Measurements from ENCODE around the gene CERK.

The CERK gene

GRCh38 chr22:46688949-46689348, 49.1 kb downstream of the CERK start:
- H3K9me3 ChIP-seq (ENCODE audit: control insufficient read depth, insufficient read depth, low read depth, low read length): no peaks in the 10 kb centered on the region
- POLR2A ChIA-PET: no interaction called here
- no peak overlapping the region for H3K4me3 ChIP-seq (ENCODE audit: low read depth, low read length)
- TF ChIP-seq EGR2 (tag by site-specific recombination; IDR thresholded peaks at IDR 0.05; ENCODE audit: low read depth) (peak; percentile 77), KLF1 (tag by site-specific recombination; IDR thresholded peaks at IDR 0.05) (peak; percentile 98), ZBTB21 (tag by site-specific recombination; IDR thresholded peaks at IDR 0.05) (no peak)
- no peak overlapping the region for H3K27ac ChIP-seq (ENCODE audit: extremely low read depth, low read depth, low read length)
- peaks cover 30 to 70% of the 10 kb centered on the region in 2 experiments for H3K36me3 ChIP-seq (ENCODE audit: control insufficient read depth in 2 of 2, insufficient read depth in 1 of 2, low read length in 2 of 2)
- CTCF ChIA-PET: interaction anchor here (0.7 to 1.1 kb wide), 2 partner anchors 47 to 125 kb away, joined by 3 read pairs; no protein-coding TSS in a partner anchor
- no peaks in the 10 kb centered on the region for H3K4me1 ChIP-seq (ENCODE audit: control insufficient read depth, insufficient read depth, low read length)

- 0 out of 2 replicates have a peak, but pooled peaks have one; percentile 25 for TF ChIP-seq EGR2 (tag by site-specific recombination; IDR thresholded peaks at IDR 0.05; ENCODE audit: low read depth)
- TF ChIP-seq ZNF510 (tag by site-specific recombination; IDR thresholded peaks at IDR 0.05; ENCODE audit: insufficient replicate concordance): no peak
- no peak for TF ChIP-seq ZSCAN18 (tag by site-specific recombination; IDR thresholded peaks at IDR 0.05)
- no peak for TF ChIP-seq ZNF433 (tag by site-specific recombination; IDR thresholded peaks at IDR 0.05; ENCODE audit: low read depth)
- TF ChIP-seq ZNF521 (tag by site-specific recombination; IDR thresholded peaks at IDR 0.05): no peak
- H3K9me3 ChIP-seq (ENCODE audit: control insufficient read depth, insufficient read depth, low read depth, low read length): no peaks in the 10 kb centered on the region
- no peak overlapping the region for H3K4me3 ChIP-seq (ENCODE audit: low read depth, low read length)
- POLR2A ChIA-PET: interaction anchor here (0.6 kb wide), 1 partner anchor 20 kb away, joined by 3 read pairs; no protein-coding TSS in a partner anchor
- peaks cover 30 to 58% of the 10 kb centered on the region in 2 experiments for H3K36me3 ChIP-seq (ENCODE audit: control insufficient read depth in 2 of 2, insufficient read depth in 1 of 2, low read length in 2 of 2)
- no peak overlapping the region for H3K27ac ChIP-seq (ENCODE audit: extremely low read depth, low read depth, low read length)
- H3K4me1 ChIP-seq (ENCODE audit: control insufficient read depth, insufficient read depth, low read length): no peaks in the 10 kb centered on the region
- CTCF ChIA-PET: no interaction called here
These were observed 50.6 kb downstream of the CERK start for GRCh38 chr22:46687460-46687859.

- TF ChIP-seq ZBTB10 (tag by site-specific recombination; IDR thresholded peaks at IDR 0.05): no peak
- POLR2A ChIA-PET: no interaction called here
- Histone ChIP-seq H3K4me1 (ENCODE audit: control insufficient read depth, insufficient read depth, low read length) (no peaks in the 10 kb centered on the region), H3K9me3 (ENCODE audit: control insufficient read depth, insufficient read depth, low read depth, low read length) (no peaks in the 10 kb centered on the region), H3K36me3 (ENCODE audit: control insufficient read depth in 2 of 2, insufficient read depth in 1 of 2, low read length in 2 of 2) (peaks cover 29 to 58% of the 10 kb centered on the region in 2 experiments), H3K4me3 (ENCODE audit: low read depth, low read length) (no peak overlapping the region), H3K27ac (ENCODE audit: extremely low read depth, low read depth, low read length) (no peak overlapping the region)
- CTCF ChIA-PET: no interaction called here
These were observed 51.0 kb downstream of the CERK start for GRCh38 chr22:46687048-46687444.

GRCh38 chr22:46686221-46687047, 51.6 kb downstream of the CERK start:
- Histone ChIP-seq H3K36me3 (ENCODE audit: control insufficient read depth in 2 of 2, insufficient read depth in 1 of 2, low read length in 2 of 2) (peaks cover 22 to 52% of the 10 kb centered on the region in 2 experiments), H3K4me3 (ENCODE audit: low read depth, low read length) (no peak overlapping the region), H3K4me1 (ENCODE audit: control insufficient read depth, insufficient read depth, low read length) (no peaks in the 10 kb centered on the region), H3K27ac (ENCODE audit: extremely low read depth, low read depth, low read length) (no peak overlapping the region), H3K9me3 (ENCODE audit: control insufficient read depth, insufficient read depth, low read depth, low read length) (no peaks in the 10 kb centered on the region)
- ChIA-PET CTCF (interaction anchor here (0.5 kb wide), 1 partner anchor 123 kb away, joined by 4 read pairs; no protein-coding TSS in a partner anchor), POLR2A (no interaction called here)
- TF ChIP-seq ZNF169 (tag by site-specific recombination; IDR thresholded peaks at IDR 0.05): no peak
- TF ChIP-seq ZNF777 (tag by site-specific recombination; IDR thresholded peaks at IDR 0.05; ENCODE audit: borderline replicate concordance): no peak
- TF ChIP-seq GLI4 (tag by site-specific recombination; IDR thresholded peaks at IDR 0.05): no peak
- TF ChIP-seq FEZF1 (tag by site-specific recombination; IDR thresholded peaks at IDR 0.05): no peak
- TF ChIP-seq ZNF266 (tag by site-specific recombination; IDR thresholded peaks at IDR 0.05; ENCODE audit: low read depth): no peak
- TF ChIP-seq ZNF707 (tag by site-specific recombination; IDR thresholded peaks at IDR 0.05): no peak
- no peak for TF ChIP-seq ZNF530 (tag by site-specific recombination; IDR thresholded peaks at IDR 0.05; ENCODE audit: low read depth)
- TF ChIP-seq ZEB2 (tag by site-specific recombination; IDR thresholded peaks at IDR 0.05): no peak
- no peak for TF ChIP-seq ZNF645 (tag by site-specific recombination; IDR thresholded peaks at IDR 0.05)

All from HEK293 (cell line).